Chondrocyte (in vitro differentiated cells): Measurements from ENCODE around the gene LARGE1. TPM values are rescaled to one million over a fixed set of nuclear protein-coding genes. Genes with fewer than 3 reads are reported as not detected.

Source experiments
- DNase-seq: peaks from one replicate; pipeline ENCODE4 v3.0.0; 2021; ENCODE audit warnings: mixed read lengths, low spot score
- H3K27ac Mint-ChIP-seq: one replicate; pipeline ENCODE4 v1.8.0; 2021; ENCODE audit warnings: mild to moderate bottlenecking, moderate library complexity, mixed read lengths; ENCODE audit not compliant: unreplicated experiment
- H3K27me3 Mint-ChIP-seq: 2 replicates; pipeline ENCODE4 v1.8.0; 2021; ENCODE audit warnings: low read depth, mixed read lengths
- H3K36me3 Mint-ChIP-seq: 2 replicates; pipeline ENCODE4 v1.8.0; 2021; ENCODE audit warnings: low read depth, mixed read lengths
- H3K4me1 Mint-ChIP-seq: 2 replicates; pipeline ENCODE4 v1.8.0; 2021; ENCODE audit warnings: low read depth, mild to moderate bottlenecking, mixed read lengths
- H3K4me3 Mint-ChIP-seq: one replicate; pipeline ENCODE4 v1.8.0; 2021; ENCODE audit warnings: mild to moderate bottlenecking, moderate library complexity, mixed read lengths; ENCODE audit not compliant: unreplicated experiment
- H3K9me3 Mint-ChIP-seq: 2 replicates; pipeline ENCODE4 v1.8.0; 2021; ENCODE audit warnings: low read depth, mixed read lengths
- CTCF ChIP-seq: fragments of 200-600 bp; sonication (generic); IDR thresholded peaks from 2 replicates; pipeline ENCODE4 v1.5.0; 2021; ENCODE audit warnings: antibody characterized with exemption, mild to moderate bottlenecking, moderate library complexity
- total RNA-seq: library from RNA; stranded (reverse); gene quantifications from 3 replicates; pipeline ENCODE4 v1.2.1, GENCODE V29; 2021

LARGE1 gene
- total RNA-seq, 1 donor from 2014 or later = 21.3 TPM

- Mint-ChIP-seq H3K4me3 (no peak overlapping the region), H3K27me3 (no peaks in the 10 kb centered on the region), H3K27ac (no peak overlapping the region), H3K4me1 (no peaks in the 10 kb centered on the region), H3K36me3 (no peaks in the 10 kb centered on the region), H3K9me3 (no peaks in the 10 kb centered on the region)
- DNase-seq = no peak
- TF ChIP-seq CTCF = no peak
Observed at GRCh38 chr22:33891455-33891854, 28.8 kb downstream of the LARGE1 start.

- DNase-seq = no peak
- Mint-ChIP-seq H3K36me3 (no peaks in the 10 kb centered on the region), H3K27me3 (no peaks in the 10 kb centered on the region), H3K4me3 (no peak overlapping the region), H3K9me3 (no peaks in the 10 kb centered on the region), H3K4me1 (no peaks in the 10 kb centered on the region), H3K27ac (no peak overlapping the region)
- no peak for TF ChIP-seq CTCF
Observed at GRCh38 chr22:33889748-33890147, 30.5 kb downstream of the LARGE1 start.

GRCh38 chr22:33888821-33889220, 31.5 kb downstream of the LARGE1 start:
- Mint-ChIP-seq H3K9me3 (no peaks in the 10 kb centered on the region), H3K4me1 (peaks cover 4% of the 10 kb centered on the region), H3K36me3 (no peaks in the 10 kb centered on the region), H3K4me3 (no peak overlapping the region), H3K27ac (no peak overlapping the region), H3K27me3 (no peaks in the 10 kb centered on the region)
- no peak for DNase-seq
- no peak for TF ChIP-seq CTCF

- Mint-ChIP-seq H3K27ac (no peak overlapping the region), H3K9me3 (no peaks in the 10 kb centered on the region), H3K36me3 (no peaks in the 10 kb centered on the region), H3K27me3 (no peaks in the 10 kb centered on the region), H3K4me1 (peaks cover 14% of the 10 kb centered on the region), H3K4me3 (no peak overlapping the region)
- no peak for TF ChIP-seq CTCF
- no peak for DNase-seq
Observed at GRCh38 chr22:33887173-33887572, 33.1 kb downstream of the LARGE1 start.

- peaks cover 14% of the 10 kb centered on the region for H3K4me1 Mint-ChIP-seq
- no peak for TF ChIP-seq CTCF
- H3K27me3 Mint-ChIP-seq = no peaks in the 10 kb centered on the region
- no peak for DNase-seq
- H3K9me3 Mint-ChIP-seq = no peaks in the 10 kb centered on the region
- H3K4me3 Mint-ChIP-seq = no peak overlapping the region
- H3K36me3 Mint-ChIP-seq = no peaks in the 10 kb centered on the region
- H3K27ac Mint-ChIP-seq = no peak overlapping the region
Observed at GRCh38 chr22:33886696-33887095, 33.6 kb downstream of the LARGE1 start.
